GM19438 (cell line): ENCODE measurements around the gene LGALS8.
A peak's percentile ranks its signal among the peaks of the same experiment; 100 is the strongest.
"Not testable (repeated sequence)": the region's sequence is repeated elsewhere in the genome, so short reads cannot be mapped to it uniquely, and the experiment has no call there.

Experiments used
- ATAC-seq: cut with Tn5 transposase; IDR thresholded peaks from one replicate; pipeline ENCODE4 v1.9.1; 2021; ENCODE audit warnings: low read depth; ENCODE audit not compliant: unreplicated experiment

Gene LGALS8

DNA sequence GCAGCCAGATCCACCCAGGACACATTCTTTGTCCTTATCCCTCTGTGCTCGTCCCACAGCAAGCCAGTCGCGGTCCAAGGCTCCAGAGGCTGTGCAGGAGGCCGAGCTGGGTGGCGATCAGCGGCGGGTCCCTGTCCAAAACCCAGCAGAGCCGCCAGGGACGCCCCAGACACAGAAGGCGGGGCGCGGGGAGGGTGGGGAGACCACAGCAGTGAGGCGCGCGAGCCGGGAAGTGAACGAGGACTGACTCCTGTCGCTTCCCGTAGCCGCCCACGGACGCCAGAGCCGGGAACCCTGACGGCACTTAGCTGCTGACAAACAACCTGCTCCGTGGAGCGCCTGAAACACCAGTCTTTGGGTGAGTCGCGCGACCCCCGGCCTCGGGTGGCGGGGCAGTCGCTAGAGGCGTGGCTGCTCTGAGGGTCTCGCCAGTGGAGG is at the start of gene LGALS8:
LGALS8 (plus strand) TSS at position 279 of the 438 bp plus-strand sequence. CDS start 2,089 bp downstream, outside the sequence.
- ATAC-seq = peak; percentile 72

DNA sequence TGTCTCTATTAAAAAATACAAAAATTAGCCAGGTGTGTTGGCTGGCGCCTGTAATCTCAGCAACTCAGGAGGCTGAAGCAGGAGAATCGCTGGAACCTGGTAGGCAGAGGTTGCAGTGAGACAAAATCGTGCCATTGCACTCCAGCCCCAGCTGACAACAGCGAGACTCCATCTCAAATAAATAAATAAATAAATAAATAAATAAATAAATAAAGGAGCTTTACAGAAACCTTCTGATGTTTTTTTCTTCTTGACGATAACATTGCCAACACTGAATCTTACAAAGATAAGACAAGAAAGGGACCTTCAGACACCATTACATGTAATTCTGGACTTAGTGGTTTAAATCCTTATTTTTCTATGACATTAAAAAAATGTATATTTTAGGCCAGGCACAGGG is 47.8 kb upstream of the LGALS8 start:
- no peak for ATAC-seq

DNA sequence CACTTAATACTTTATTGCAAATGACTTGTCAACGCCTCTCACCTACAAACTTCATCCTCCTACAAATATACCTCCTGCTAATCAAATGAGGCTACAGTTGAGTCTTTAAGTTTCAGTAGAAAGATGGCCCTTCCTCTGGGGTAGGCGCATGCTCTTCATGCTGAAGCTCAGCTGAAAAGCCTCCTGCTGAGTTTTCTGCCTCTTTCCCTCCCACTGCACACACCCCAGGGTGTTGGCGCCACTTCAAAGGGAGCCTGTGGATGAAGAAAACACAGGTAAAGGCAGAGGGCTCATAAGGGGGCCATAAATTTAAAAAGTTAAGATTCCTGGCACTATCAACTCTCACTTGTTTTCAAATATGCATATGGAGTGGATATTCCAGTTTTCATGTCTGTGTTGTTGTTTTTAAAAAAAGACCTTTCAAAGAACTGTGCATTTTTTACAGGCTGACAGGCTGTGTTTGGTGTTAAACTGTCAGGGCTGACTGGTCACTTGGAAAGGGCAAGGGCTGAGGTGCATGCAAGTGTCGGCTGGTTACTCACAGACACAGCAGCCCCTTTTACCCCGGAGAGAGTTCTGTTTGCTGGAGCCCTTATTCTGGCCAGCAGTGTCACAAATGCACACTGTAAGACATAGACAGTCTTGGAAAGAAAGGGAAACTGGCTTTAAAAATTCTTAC is 42.9 kb upstream of the LGALS8 start:
- no peak for ATAC-seq

DNA sequence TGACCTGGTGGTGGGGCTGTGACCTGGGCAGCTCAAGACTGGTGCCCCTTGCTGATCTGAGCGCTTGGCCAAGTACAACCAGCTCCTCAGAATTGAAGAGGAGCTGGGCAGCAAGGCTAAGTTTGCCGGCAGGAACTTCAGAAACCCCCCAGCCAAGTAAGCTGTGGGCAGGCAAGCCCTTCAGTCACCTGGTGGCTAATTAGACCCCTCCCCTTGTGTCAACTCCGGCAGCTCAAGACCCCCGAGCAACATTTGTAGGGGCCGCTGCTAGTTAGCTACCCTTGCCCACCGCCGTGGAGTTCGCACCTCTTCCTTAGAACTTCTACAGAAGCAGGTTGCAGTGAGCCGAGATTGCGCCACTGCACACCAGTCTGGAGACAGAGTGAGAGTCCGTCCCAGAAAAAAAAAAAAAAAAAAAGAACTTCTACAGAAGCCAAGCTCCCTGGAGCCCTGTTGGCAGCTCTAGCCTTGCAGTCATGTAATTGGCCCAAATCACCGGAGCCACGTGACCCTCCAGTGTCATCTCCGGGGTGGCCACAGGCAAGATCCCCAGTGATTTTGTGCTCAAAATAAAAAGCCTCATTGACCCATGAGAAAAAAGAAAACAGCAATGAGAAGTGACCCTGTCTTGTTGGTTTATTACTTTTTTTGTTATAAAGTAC is 39.3 kb upstream of the LGALS8 start:
- ATAC-seq = no peak

DNA sequence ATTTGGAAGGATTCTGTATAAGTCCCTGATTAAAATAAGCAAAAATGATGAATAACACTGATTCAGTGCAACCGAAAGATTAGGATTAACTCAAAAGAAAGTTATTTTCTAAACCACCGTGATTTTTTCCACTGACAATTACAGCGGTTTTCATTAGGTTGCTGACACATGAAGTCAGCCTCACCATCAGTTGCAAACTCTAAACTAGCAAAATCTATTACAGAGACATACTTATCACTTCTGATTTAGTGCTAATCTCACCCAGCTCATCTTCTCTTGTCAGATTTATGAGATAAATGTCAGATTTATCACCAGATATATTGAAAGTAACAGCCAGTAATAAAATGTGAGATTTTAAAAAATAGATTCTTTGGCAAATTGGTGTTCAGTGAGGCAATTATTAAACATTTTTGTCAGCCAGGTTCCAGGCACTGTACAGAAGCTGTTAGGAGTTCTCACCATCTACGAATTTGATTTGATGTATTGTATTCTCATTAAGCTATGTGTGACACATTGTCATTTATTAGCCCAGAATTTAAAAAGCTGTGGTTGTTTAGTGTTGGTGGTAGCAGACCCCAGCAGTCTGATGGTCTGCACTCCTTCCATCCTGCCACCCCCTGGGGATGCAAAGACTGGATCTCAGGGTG is 37.3 kb upstream of the LGALS8 start:
- ATAC-seq = no peak

DNA sequence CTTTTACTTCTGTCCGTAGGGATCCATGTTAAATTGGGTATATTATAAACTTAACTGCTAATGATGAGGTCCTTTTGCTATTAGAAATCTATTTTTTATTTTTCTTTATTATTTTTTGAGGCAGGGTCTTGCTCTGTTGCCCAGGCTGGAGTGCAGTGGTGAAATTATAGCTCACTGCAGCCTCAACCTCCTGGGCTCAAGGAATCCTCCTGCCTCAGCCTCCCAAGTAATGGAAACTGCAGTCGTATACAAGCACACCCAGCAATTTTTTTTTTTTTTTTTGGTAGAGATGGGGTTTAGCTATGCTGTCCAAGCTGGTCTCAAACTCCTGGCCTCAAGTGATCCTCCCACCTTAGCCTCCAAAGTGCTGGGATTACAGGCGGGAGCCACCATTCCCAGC is 34.6 kb upstream of the LGALS8 start:
- ATAC-seq = not testable (repeated sequence)

DNA sequence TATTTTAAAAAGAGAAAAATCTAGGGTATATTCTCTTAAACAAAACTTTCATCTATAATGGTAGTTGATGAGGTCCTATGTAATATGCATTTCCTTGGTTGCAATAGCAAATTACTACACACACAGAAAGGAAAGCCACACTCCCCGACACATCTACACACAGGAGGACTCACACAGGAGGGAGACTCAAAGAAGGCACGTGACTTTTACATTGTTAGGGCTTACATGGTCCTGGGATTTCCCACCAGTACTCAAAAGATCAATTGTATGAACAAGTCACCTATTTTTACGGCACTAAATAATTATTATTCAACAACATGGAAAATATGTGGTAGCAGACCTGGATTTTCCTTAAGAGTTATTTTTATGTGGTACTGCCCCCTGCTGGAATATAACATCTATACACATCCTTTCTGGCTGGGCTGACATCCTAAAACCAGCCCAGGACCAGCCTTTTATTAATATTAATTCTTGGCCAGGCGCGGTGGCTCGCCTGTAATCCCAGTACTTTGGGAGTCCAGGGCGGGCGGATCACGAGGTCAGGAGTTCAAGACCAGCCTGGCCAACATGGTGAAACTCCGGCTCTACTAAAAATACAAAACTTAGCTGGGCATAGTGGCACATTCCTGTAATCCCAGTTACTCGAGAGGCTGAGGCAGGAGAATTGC is 33.9 kb upstream of the LGALS8 start:
- ATAC-seq = no peak

DNA sequence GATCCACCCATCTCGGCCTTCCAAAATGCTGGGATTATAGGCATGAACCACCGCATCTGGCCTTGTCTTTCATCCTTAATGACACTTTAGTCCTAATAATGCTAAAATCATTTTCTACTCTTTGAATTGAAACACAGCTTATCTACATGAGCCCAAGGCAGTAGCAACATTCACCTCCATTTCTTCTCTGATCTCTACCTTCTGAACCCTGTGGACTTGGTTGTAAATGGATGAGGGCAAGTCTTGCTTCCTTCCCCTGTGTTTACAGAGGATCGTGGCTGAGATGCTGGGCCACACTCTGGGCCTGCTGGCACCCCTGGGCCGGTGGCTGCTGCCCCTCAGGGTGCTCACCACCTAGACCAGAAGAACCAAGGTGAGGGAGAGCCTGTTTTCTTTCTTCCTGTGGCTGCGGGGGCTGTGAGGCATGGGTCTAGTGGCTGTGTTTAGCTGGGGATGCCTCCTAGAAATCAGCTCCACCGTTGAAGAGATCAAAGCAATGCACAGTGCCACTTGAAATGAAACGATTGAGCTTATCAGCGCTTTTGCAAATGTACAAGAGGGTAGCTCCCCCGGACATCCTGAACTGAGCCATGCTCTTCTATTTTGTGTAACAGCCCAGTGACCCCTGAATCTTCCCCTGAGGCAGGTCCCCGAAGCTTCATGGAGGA is 32.2 kb upstream of the LGALS8 start:
- ATAC-seq = no peak

DNA sequence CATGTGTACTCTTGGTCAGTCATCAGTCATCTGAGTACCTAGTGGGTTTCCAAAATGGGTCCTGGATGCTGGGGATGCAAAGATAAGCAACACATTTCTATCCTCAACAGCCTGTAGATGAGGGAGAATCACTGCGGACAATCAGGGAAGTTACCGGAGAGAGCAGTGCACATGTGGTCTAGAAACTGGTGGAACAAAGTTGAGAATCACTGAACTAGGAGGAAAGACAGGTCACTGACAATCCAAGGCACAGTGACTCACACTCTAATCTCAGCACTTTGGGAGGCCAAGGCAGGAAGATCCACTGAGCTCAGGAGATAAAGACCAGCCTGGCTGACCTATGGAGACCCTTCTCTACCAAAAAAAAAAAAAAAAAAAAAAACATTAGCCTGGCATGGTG is 31.4 kb upstream of the LGALS8 start:
- no peak for ATAC-seq

DNA sequence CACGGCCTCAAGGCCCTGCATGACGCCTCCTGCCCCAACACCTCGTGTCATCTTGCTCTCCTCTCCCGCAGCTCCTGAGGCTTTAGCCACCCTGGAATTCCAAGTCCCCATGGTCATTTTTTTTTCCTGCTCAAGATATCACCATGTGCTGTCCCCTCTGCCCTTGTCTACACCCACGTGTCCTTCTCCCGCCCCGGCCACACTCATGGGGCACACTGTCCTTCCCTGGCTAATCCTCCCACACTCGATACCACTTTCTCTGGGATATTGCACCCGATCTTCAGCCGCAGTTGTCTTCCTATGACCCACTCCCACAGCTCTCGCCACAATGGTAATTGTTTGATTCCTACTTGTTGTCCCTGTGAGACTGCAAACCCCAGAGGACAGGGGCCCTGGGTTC is 29.7 kb upstream of the LGALS8 start:
- ATAC-seq = no peak

DNA sequence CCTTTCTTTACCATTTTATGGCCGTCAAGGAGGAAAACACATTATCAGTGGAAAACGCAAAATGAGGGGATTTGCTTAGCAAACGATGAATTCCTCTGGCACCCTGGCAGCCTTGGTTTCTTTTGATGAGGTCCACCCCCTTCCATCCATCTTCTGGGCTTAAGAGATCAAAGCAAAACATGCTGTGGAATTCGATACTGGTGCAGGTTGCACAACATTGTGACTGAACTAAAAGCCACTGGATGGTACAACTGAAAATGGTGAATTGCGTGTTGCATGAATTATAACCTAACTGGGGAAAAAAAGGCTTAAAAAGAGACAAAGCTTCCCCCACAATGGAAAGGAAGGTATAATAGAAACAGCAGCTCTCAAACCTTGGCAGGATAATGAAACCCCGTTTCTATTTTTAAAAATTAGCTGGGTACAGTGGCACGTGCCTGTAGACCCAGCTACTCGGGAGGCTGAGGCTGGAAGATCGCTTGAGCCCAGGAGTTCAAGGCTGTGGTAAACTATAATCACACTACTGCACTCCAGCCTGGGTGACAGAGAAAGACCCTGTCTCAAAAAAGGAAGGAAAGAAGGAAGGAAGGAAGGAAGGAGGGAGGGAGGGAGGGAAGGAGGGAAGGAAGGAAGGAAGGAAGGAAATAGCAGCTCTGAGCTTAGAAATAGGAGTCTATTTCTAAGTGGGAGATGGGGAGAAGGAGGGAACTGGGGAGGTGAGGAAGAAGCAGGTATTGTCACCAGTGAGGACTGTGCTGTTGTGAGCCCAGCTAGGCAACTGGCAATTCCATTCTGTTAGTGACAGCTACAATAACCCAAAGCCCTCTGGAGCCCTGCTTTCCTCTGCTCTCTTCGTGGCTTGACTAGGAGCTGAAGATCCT is 29.0 kb upstream of the LGALS8 start:
- ATAC-seq = no peak

DNA sequence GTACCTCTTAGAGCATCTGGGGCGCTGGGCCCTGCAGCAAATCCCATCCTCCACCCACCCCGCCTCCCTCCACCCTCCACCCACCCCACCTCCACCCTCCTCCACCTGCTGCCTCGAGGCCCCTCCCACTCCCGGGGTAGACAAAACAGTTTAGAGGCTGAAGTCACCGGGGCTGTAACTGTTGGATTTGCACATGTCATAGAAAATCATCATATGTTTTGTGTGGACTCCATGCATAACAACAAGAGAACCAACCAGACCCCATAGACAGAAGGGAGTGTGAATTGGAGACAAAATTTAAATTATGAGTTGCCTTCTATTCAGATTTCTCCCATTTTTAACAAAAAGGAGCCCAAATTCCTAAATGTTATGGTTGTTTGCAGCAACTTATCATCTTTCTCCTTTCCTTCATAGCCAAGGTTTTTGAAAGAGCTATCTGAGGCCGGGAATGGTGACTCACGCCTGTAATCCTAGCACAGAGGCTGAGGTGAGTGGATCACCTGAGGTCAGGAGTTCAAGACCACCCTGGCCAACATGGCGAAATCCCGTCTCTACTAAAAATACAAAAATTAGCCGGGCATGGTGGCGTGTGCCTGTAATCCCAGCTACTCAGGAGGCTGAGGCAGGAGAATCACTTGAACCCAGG is 28.2 kb upstream of the LGALS8 start:
- no peak for ATAC-seq

DNA sequence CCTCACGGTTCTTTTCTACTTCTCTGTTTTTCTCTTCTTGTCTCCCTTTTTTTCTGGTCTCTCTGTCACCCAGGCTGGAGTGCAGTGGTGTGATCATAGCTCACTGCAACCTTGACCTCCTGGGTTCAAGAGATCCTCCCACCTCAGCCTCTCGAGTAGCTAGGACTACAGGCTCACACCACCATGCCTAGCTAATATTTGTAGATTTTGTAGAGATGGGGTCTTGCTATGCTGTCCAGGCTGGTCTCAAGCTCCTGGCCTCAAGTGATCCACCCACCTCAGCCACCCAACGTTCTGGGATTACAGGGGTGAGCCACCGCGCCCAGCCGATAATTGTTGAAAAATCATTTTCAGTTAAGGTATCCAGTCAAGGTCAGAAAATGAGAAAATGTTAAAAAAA is 25.9 kb upstream of the LGALS8 start:
- ATAC-seq = no peak

DNA sequence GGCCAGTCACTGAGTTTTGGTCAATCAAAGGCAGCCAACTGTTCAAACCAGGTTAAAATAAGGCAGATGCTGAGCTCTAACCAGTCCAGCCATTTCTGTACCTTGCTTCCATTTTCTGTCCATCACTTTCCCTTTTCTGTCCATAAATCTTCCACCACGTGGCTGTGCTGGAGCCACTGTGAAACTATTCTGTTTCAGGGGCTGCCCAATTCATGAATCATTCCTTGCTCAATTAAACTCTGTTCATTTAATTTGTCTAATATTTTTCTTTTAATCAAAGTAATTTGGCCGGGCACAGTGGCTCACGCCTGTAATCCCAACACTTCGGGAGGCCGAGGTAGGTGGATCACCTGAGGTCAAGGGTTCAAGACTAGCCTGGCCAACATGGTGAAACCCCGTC is 22.7 kb upstream of the LGALS8 start:
- no peak for ATAC-seq

DNA sequence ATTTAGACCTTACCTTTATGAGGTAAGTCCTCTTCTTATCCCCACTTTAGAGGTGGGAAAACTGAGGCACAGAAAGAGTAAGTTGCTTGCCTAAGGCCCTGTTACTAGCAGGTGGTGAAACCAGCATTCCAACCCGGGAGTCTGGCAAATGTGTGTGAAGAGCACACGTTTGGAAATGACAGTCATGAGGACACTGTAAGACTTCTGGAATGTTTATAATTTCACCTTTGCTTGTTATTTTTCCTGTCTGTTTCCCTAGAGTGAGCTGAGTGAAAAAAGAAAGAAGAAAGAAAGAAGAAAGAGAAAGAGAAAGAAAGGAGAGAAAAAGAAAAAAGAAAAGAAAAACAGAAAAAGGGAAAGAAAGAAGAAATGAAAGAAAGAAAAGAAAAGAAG is 21.2 kb upstream of the LGALS8 start:
- ATAC-seq = no peak

DNA sequence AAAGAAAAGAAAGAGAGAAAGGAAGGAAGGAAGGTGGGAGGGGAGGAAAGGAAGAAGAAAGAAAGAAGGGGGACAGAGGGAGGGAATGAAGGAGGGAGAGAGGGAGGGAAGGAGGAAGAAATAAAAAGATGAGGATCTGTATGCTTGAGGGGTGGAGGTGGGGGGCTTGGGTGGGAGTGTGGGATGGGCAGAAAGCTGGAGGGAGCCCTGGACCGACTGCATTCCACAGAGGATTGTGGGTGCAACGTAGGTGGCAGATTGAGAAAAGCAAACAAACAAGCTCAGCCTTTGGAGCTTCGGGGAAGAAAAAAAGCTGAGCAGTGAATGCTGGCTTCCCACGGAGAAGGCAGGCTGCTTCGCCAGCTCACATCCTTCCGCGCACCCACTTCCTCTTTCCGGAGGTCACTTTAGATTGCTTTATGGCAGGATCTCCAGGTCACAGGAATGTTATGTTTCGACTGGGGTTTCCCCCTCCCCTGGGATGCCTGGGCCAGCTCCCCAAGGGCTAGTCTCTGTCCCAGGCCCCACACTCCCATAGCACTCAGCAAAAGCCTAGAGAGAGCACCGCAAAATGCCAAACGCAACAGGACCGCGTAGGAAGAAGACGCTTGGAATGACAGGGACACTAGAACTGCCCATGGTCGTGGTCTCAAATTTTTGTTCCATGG is 20.7 kb upstream of the LGALS8 start:
- no peak for ATAC-seq

DNA sequence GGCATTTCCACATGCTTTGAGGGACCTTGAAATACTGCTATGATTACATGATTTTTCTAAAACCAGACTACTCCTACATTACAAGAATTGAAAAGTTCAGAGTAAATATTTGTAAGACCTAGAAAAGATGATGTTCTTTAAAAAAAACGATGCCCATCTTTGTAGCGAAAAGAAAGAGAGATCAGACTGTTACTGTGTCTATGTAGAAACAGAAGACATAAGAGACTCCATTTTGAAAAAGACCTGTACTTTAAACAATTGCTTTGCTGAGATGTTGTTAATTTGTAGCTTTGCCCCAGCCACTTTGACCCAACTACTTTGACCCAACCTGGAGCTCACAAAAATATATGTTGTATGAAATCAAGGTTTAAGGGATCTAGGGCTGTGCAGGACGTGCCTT is 19.4 kb upstream of the LGALS8 start:
- ATAC-seq = not testable (repeated sequence)

DNA sequence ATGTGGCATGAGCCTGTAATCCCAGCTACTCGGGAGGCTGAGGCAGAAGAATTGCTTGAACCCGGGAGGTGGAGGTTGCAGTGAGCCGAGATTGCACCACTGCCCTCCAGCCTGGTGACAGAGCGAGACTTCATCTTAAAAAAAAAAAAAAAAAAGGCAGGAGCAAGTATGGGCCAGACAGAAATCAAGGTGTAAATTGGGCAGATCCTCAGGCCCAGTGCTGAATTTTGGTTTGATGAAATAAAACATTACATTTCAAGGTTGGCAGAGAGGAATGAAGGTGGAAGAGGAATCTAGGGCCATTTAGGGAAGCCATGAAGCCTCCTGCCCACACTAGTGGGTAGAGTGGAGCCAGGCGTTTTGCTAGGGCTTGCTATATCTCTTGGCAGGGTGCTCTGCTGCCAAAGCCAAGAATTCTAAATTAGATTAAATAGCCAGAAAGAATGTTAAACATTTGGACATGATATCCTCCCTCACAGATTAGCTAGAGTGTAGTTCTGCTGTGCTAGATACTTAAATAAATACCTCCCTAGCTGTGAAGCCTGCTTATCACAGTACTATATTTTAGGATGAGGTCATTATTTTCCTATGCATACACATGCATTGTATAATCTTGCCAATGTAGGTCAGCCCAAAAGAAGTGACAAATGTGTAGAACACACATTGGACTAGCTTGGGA is 16.6 kb upstream of the LGALS8 start:
- ATAC-seq = no peak
